ENCODE measurements around the gene MINDY4.

Gene MINDY4

GRCh38 chr7:30911561-30911969 lies 140.3 kb downstream of the MINDY4 start, which contains the start of gene AQP1:
TSS of gene AQP1 (plus strand) at chr7:30911853. CDS start at chr7:30911910, 57 bp downstream.
- Histone ChIP-seq H3K4me2 (no peak within 1 kb of the TSS), H4K20me1 (ENCODE audit: insufficient read depth) (no peaks in the 10 kb centered on the region), H3K9ac (no peak within 1 kb of the TSS), H3K4me1 (ENCODE audit: low read depth, poor library complexity, severe bottlenecking) (no peaks in the 10 kb centered on the region), H3K27me3 (ENCODE audit: insufficient read depth, low read depth) (no peaks in the 10 kb centered on the region), H3K36me3 (ENCODE audit: insufficient read depth) (no peaks in the 10 kb centered on the region), H3K4me3 (IDR thresholded peaks at IDR 0.05; ENCODE audit: insufficient read depth, low read depth, low read length) (no peak within 1 kb of the TSS), H3K79me2 (ENCODE audit: insufficient read depth, low read depth) (no peaks in the 10 kb centered on the region), H2AFZ (ENCODE audit: low read depth) (no peak within 1 kb of the TSS), H3K27ac (no peak within 1 kb of the TSS)
- no peak for TF ChIP-seq CTCF (conservative IDR thresholded peaks at IDR 0.05; ENCODE audit: low read depth, low read length)

- Histone ChIP-seq H3K9ac (no peak overlapping the region), H3K36me3 (ENCODE audit: insufficient read depth) (no peaks in the 10 kb centered on the region), H3K4me3 (IDR thresholded peaks at IDR 0.05; ENCODE audit: insufficient read depth, low read depth, low read length) (no peak overlapping the region), H4K20me1 (ENCODE audit: insufficient read depth) (no peaks in the 10 kb centered on the region), H3K4me1 (ENCODE audit: low read depth, poor library complexity, severe bottlenecking) (no peaks in the 10 kb centered on the region), H3K27me3 (ENCODE audit: insufficient read depth, low read depth) (no peaks in the 10 kb centered on the region), H3K79me2 (ENCODE audit: insufficient read depth, low read depth) (no peaks in the 10 kb centered on the region), H3K4me2 (no peak overlapping the region), H2AFZ (ENCODE audit: low read depth) (no peak overlapping the region), H3K27ac (no peak overlapping the region)
- no peak for TF ChIP-seq CTCF (conservative IDR thresholded peaks at IDR 0.05; ENCODE audit: low read depth, low read length)
Measured at GRCh38 chr7:30912021-30912730, 141.0 kb downstream of the MINDY4 start.

GRCh38 chr7:30912731-30912985 lies 141.4 kb downstream of the MINDY4 start:
- no peak overlapping the region for H3K4me2 ChIP-seq
- no peaks in the 10 kb centered on the region for H4K20me1 ChIP-seq (ENCODE audit: insufficient read depth)
- H3K79me2 ChIP-seq (ENCODE audit: insufficient read depth, low read depth) = no peaks in the 10 kb centered on the region
- no peaks in the 10 kb centered on the region for H3K4me1 ChIP-seq (ENCODE audit: low read depth, poor library complexity, severe bottlenecking)
- H3K4me3 ChIP-seq (IDR thresholded peaks at IDR 0.05; ENCODE audit: insufficient read depth, low read depth, low read length) = no peak overlapping the region
- no peak for TF ChIP-seq CTCF (conservative IDR thresholded peaks at IDR 0.05; ENCODE audit: low read depth, low read length)
- no peaks in the 10 kb centered on the region for H3K27me3 ChIP-seq (ENCODE audit: insufficient read depth, low read depth)
- H3K27ac ChIP-seq = no peak overlapping the region
- H3K9ac ChIP-seq = no peak overlapping the region
- H3K36me3 ChIP-seq (ENCODE audit: insufficient read depth) = no peaks in the 10 kb centered on the region
- no peak overlapping the region for H2AFZ ChIP-seq (ENCODE audit: low read depth)

- Histone ChIP-seq H2AFZ (ENCODE audit: low read depth) (no peak overlapping the region), H3K36me3 (ENCODE audit: insufficient read depth) (no peaks in the 10 kb centered on the region), H3K27me3 (ENCODE audit: insufficient read depth, low read depth) (no peaks in the 10 kb centered on the region), H3K79me2 (ENCODE audit: insufficient read depth, low read depth) (no peaks in the 10 kb centered on the region), H3K4me3 (IDR thresholded peaks at IDR 0.05; ENCODE audit: insufficient read depth, low read depth, low read length) (no peak overlapping the region), H3K4me2 (no peak overlapping the region), H4K20me1 (ENCODE audit: insufficient read depth) (no peaks in the 10 kb centered on the region), H3K4me1 (ENCODE audit: low read depth, poor library complexity, severe bottlenecking) (no peaks in the 10 kb centered on the region), H3K9ac (no peak overlapping the region), H3K27ac (no peak overlapping the region)
- TF ChIP-seq CTCF (conservative IDR thresholded peaks at IDR 0.05; ENCODE audit: low read depth, low read length) = no peak
Measured at GRCh38 chr7:30912986-30913811, 142.0 kb downstream of the MINDY4 start.

All from KMS-11 (cell line).